ENCODE measurements around the gene MID2. TPM values are rescaled to one million over a fixed set of nuclear protein-coding genes. Genes with fewer than 3 reads are reported as not detected.

MID2 gene
- total and polyA plus RNA-seq, 2 experiments from 2014 or later: 5.4 to 16.1 TPM

- WGBS, 2 experiments (ENCODE audit: low coverage in 1 of 2, low lambda C conversion rate in 2 of 2, missing lambda C conversion rate in 2 of 2): 71 to 76% methylated on average over 3 of the region's 3 CpGs
- Histone ChIP-seq H3K9me2 (ENCODE audit: insufficient read depth) (no peaks in the 10 kb centered on the region), H3F3A (ENCODE audit: insufficient read depth) (no peaks in the 10 kb centered on the region), H3K4me2 (ENCODE audit: unreplicated experiment) (no peak overlapping the region), H3K4me3 (no peak overlapping the region), H4K20me1 (ENCODE audit: insufficient read depth) (no peaks in the 10 kb centered on the region), H3K9ac (no peak overlapping the region), H3K27ac (no peak overlapping the region), H3K9me3 (ENCODE audit: low read depth) (no peaks in the 10 kb centered on the region), H3K36me3 (ENCODE audit: low read depth) (no peaks in the 10 kb centered on the region), H3K79me2 (ENCODE audit: insufficient read depth) (peaks cover 64% of the 10 kb centered on the region), H2AFZ (no peak overlapping the region), H3K4me1 (ENCODE audit: insufficient read depth) (peaks cover 5% of the 10 kb centered on the region; the same call in 1 of the 2 replicates), H3K27me3 (replicated peaks; ENCODE audit: insufficient read depth) (no peaks in the 10 kb centered on the region)
- no peak for TF ChIP-seq EZH2 (IDR thresholded peaks at IDR 0.05; ENCODE audit: insufficient read depth, poor library complexity, severe bottlenecking)
- in situ Hi-C loops (cut with MboI): no loop called here
- no peak for DNase-seq
Observed at GRCh38 chrX:107834275-107835201, 8.9 kb downstream of the MID2 start.

DNA sequence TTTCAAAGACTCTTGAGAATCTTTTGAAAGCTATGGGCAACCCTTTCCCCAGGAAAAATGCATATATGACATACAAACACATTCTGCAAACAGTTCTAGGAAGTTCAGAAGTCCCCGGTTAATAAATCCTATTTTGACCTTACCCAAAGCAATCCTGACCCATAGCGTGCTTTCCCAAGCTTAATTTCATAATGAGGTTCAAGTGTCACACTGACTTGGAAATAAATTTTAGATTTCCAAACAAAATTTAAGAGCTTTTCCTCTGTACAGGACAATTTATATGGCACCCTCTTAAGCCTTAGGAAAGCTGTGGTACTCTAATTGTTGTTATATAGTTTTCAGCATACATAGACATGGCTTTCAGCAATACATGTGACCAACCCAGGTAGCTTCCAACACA, 11.3 kb downstream of the MID2 start:
- no peaks in the 10 kb centered on the region for H4K20me1 ChIP-seq (ENCODE audit: insufficient read depth)
- no peak overlapping the region for H3K9ac ChIP-seq
- 94% methylated on average over 2 of the region's 2 CpGs for WGBS, 2 experiments (ENCODE audit: low coverage in 1 of 2, low lambda C conversion rate in 2 of 2, missing lambda C conversion rate in 2 of 2)
- no peaks in the 10 kb centered on the region for H3K36me3 ChIP-seq (ENCODE audit: low read depth)
- H2AFZ ChIP-seq: no peak overlapping the region
- H3K79me2 ChIP-seq (ENCODE audit: insufficient read depth): peaks cover 39% of the 10 kb centered on the region
- TF ChIP-seq EZH2phosphoT487 (IDR thresholded peaks at IDR 0.05; ENCODE audit: insufficient read depth, low read depth) (no peak), EZH2 (IDR thresholded peaks at IDR 0.05; ENCODE audit: insufficient read depth, poor library complexity, severe bottlenecking) (no peak)
- peaks cover 5% of the 10 kb centered on the region; the same call in 1 of the 2 replicates for H3K4me1 ChIP-seq (ENCODE audit: insufficient read depth)
- H3K9me3 ChIP-seq (ENCODE audit: low read depth): no peaks in the 10 kb centered on the region
- no peak for DNase-seq
- H3K4me2 ChIP-seq (ENCODE audit: unreplicated experiment): no peak overlapping the region
- no peak overlapping the region for H3K4me3 ChIP-seq
- no peak overlapping the region for H3K27ac ChIP-seq
- in situ Hi-C loops (cut with MboI): no loop called here
- H3F3A ChIP-seq (ENCODE audit: insufficient read depth): no peaks in the 10 kb centered on the region
- H3K27me3 ChIP-seq (replicated peaks; ENCODE audit: insufficient read depth): no peaks in the 10 kb centered on the region
- no peaks in the 10 kb centered on the region for H3K9me2 ChIP-seq (ENCODE audit: insufficient read depth)

DNA sequence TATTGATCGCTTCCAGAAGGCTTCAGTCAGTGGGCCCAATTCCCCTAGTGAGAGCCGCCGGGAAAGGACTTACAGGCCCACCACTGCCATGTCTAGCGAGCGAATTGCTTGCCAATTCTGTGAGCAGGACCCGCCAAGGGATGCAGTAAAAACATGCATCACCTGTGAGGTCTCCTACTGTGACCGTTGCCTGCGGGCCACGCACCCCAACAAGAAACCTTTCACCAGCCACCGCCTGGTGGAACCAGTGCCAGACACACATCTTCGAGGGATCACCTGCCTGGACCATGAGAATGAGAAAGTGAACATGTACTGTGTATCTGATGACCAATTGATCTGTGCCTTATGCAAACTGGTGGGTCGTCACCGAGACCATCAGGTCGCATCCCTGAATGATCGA, 15.3 kb downstream of the MID2 start:
- no peaks in the 10 kb centered on the region for H3K9me3 ChIP-seq (ENCODE audit: low read depth)
- no peaks in the 10 kb centered on the region for H3F3A ChIP-seq (ENCODE audit: insufficient read depth)
- H3K9ac ChIP-seq: no peak overlapping the region
- peaks cover 11% of the 10 kb centered on the region for H3K79me2 ChIP-seq (ENCODE audit: insufficient read depth)
- DNase-seq: no peak
- no peak overlapping the region for H3K4me3 ChIP-seq
- no peak overlapping the region for H3K27ac ChIP-seq
- no peaks in the 10 kb centered on the region for H3K9me2 ChIP-seq (ENCODE audit: insufficient read depth)
- no peaks in the 10 kb centered on the region for H3K36me3 ChIP-seq (ENCODE audit: low read depth)
- H4K20me1 ChIP-seq (ENCODE audit: insufficient read depth): no peaks in the 10 kb centered on the region
- in situ Hi-C loops (cut with MboI): no loop called here
- no peak for TF ChIP-seq EZH2 (IDR thresholded peaks at IDR 0.05; ENCODE audit: insufficient read depth, poor library complexity, severe bottlenecking)
- TF ChIP-seq EZH2phosphoT487 (IDR thresholded peaks at IDR 0.05; ENCODE audit: insufficient read depth, low read depth): no peak
- no peak overlapping the region for H3K4me2 ChIP-seq (ENCODE audit: unreplicated experiment)
- no peak overlapping the region for H2AFZ ChIP-seq
- WGBS, 2 experiments (ENCODE audit: low coverage in 1 of 2, low lambda C conversion rate in 2 of 2, missing lambda C conversion rate in 2 of 2): 97 to 99% methylated on average over 10 to 15 of the region's 15 CpGs
- H3K4me1 ChIP-seq (ENCODE audit: insufficient read depth): no peaks in the 10 kb centered on the region
- H3K27me3 ChIP-seq (replicated peaks; ENCODE audit: insufficient read depth): no peaks in the 10 kb centered on the region

GRCh38 chrX:107842715-107843400, 17.2 kb downstream of the MID2 start:
- Histone ChIP-seq H4K20me1 (ENCODE audit: insufficient read depth) (no peaks in the 10 kb centered on the region), H3K4me2 (ENCODE audit: unreplicated experiment) (no peak overlapping the region), H3K36me3 (ENCODE audit: low read depth) (no peaks in the 10 kb centered on the region), H2AFZ (no peak overlapping the region), H3K9me3 (ENCODE audit: low read depth) (no peaks in the 10 kb centered on the region), H3K79me2 (ENCODE audit: insufficient read depth) (no peaks in the 10 kb centered on the region), H3K4me1 (ENCODE audit: insufficient read depth) (no peaks in the 10 kb centered on the region), H3K4me3 (no peak overlapping the region), H3K27me3 (replicated peaks; ENCODE audit: insufficient read depth) (no peaks in the 10 kb centered on the region), H3K27ac (no peak overlapping the region), H3F3A (ENCODE audit: insufficient read depth) (no peaks in the 10 kb centered on the region), H3K9ac (no peak overlapping the region), H3K9me2 (ENCODE audit: insufficient read depth) (no peaks in the 10 kb centered on the region)
- no peak for TF ChIP-seq EZH2phosphoT487 (IDR thresholded peaks at IDR 0.05; ENCODE audit: insufficient read depth, low read depth)
- TF ChIP-seq EZH2 (IDR thresholded peaks at IDR 0.05; ENCODE audit: insufficient read depth, poor library complexity, severe bottlenecking): no peak
- 96 to 97% methylated on average over 6 of the region's 6 CpGs for WGBS, 2 experiments (ENCODE audit: low coverage in 1 of 2, low lambda C conversion rate in 2 of 2, missing lambda C conversion rate in 2 of 2)
- in situ Hi-C loops (cut with MboI): no loop called here
- no peak for DNase-seq

All from GM23248 (cell line).